AG10803 (cell line): ENCODE measurements around the gene TRIM56.
"Not testable (repeated sequence)": the region's sequence is repeated elsewhere in the genome, so short reads cannot be mapped to it uniquely, and the experiment has no call there.

Experiments used
- DNase-seq: peaks from one replicate; pipeline ENCODE4 v3.0.0; 2010; ENCODE audit warnings: low read depth
- H3K4me3 ChIP-seq: 2 replicates; pipeline ENCODE4 v1.5.1; 2011; ENCODE audit warnings: mild to moderate bottlenecking, low read length, control low read depth
- TF ChIP-seq, protein P1 (sequence below): conservative IDR thresholded peaks from 2 replicates; pipeline ENCODE4 v1.5.1; 2011; ENCODE audit warnings: mild to moderate bottlenecking, low read length, control low read depth, inconsistent platforms

The TRIM56 gene

DNA sequence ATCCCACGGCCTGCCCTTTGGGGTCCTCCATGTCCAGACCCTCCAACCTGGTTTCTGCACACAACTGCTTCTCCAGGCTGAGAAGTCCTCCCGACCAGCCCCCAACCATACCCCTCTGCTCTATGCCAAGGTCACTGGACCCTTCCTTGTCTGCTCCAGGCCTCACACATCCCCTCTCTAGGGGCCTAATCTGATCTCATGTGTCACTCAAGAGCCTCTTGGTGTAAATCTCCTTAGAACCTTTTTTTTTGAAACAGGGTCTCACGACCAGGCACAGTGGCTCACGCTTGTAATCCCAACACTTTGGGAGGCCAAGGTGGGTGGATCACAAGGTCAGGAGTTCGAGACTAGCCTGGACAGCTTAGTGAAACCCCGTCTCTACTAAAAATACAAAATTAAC lies 24.1 kb downstream of the TRIM56 start:
- TF ChIP-seq, protein P1, sequence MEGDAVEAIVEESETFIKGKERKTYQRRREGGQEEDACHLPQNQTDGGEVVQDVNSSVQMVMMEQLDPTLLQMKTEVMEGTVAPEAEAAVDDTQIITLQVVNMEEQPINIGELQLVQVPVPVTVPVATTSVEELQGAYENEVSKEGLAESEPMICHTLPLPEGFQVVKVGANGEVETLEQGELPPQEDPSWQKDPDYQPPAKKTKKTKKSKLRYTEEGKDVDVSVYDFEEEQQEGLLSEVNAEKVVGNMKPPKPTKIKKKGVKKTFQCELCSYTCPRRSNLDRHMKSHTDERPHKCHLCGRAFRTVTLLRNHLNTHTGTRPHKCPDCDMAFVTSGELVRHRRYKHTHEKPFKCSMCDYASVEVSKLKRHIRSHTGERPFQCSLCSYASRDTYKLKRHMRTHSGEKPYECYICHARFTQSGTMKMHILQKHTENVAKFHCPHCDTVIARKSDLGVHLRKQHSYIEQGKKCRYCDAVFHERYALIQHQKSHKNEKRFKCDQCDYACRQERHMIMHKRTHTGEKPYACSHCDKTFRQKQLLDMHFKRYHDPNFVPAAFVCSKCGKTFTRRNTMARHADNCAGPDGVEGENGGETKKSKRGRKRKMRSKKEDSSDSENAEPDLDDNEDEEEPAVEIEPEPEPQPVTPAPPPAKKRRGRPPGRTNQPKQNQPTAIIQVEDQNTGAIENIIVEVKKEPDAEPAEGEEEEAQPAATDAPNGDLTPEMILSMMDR, result no peak
- no peak overlapping the region for H3K4me3 ChIP-seq
- DNase-seq, result no peak

DNA sequence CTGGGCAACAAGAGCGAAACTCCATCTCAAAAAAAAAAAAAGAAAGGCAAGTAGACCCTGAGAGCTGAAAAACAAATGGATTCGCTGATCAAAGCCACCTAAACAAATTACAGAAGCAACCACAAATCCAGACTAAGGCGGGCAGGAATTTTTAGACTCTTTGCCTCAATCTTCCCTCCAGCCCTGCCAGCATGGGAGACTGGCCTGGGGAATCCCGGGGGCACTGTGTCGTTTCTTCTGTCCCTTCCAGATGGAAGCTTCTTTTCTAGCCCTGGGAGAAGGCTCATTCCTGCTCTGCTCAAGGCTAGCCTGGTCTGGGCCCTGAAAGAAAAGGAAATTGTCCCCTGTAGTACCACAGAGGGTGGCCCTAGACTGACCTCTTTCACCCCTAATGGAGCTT lies 26.0 kb downstream of the TRIM56 start:
- TF ChIP-seq, protein P1, result no peak
- no peak for DNase-seq
- H3K4me3 ChIP-seq, result no peak overlapping the region

GRCh38 chr7:101112233-101112632 lies 27.0 kb downstream of the TRIM56 start:
- DNase-seq, result no peak
- TF ChIP-seq, protein P1, result no peak
- no peak overlapping the region for H3K4me3 ChIP-seq

DNA sequence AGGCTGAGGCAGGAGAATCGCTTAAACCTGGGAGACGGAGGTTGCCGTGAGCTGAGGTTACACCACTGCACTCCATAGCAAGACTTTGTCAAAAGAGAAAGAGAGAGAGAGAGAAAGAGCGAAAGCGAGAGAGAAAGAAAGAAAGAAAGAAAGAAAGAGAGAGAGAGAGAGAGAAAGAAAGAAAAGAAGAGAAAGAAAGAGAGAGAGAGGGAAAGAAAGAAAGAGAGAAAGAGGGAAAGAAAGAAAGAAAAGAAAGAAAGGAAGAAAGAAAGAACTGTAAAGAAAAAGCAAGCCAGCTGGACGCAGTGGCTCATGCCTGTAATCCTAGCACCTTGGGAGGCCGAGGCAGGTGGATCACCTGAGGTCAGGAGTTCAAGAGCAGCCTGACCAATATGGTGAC lies 27.9 kb downstream of the TRIM56 start:
- not testable (repeated sequence) for H3K4me3 ChIP-seq, DNase-seq

- TF ChIP-seq, protein P1, result no peak
- no peak overlapping the region for H3K4me3 ChIP-seq
- no peak for DNase-seq
These were observed 28.6 kb downstream of the TRIM56 start for GRCh38 chr7:101113836-101114235.

DNA sequence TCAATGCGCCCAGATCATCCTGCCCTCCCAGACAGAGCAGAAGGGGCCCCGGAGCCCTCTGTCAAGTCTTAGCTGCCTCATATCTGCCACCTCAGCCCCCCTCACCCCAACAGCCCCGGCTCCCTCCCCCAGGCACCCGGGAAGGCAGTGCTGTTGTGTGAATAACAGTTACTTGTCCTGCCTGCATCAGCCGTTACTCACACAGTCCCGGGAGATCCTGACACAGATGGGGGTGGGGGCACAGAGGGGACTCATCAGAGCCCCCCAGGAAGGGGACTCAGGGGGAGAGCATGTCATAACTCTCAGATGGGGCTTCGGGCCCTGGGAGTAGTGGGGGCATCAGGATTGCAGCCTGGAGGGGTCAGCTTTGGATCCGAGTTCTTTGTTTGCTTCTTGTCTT lies 29.2 kb downstream of the TRIM56 start:
- TF ChIP-seq, protein P1, result no peak
- no peak overlapping the region for H3K4me3 ChIP-seq
- DNase-seq, result no peak

GRCh38 chr7:101115215-101115614 lies 29.9 kb downstream of the TRIM56 start:
- DNase-seq, result no peak
- H3K4me3 ChIP-seq, result no peak overlapping the region
- TF ChIP-seq, protein P1, result no peak

GRCh38 chr7:101116898-101117297 lies 31.6 kb downstream of the TRIM56 start:
- DNase-seq, result no peak
- TF ChIP-seq, protein P1, result no peak
- no peak overlapping the region for H3K4me3 ChIP-seq
